Gastrocnemius medialis (tissue), 4 donors: Measurements from ENCODE around the gene TMEM126A. TPM values are rescaled to one million over a fixed set of nuclear protein-coding genes. Genes with fewer than 3 reads are reported as not detected.
A peak's percentile ranks its signal among the peaks of the same experiment; 100 is the strongest.
"Not testable (repeated sequence)": the region's sequence is repeated elsewhere in the genome, so short reads cannot be mapped to it uniquely, and the experiment has no call there.

Experiments used
- ATAC-seq, 2 donors: fragments of 150-250 bp; one replicate each; pipeline ENCODE4 v1.9.1; 2016
- DNase-seq, 2 donors: peaks; one replicate each; pipeline ENCODE4 v3.0.0-alpha.2; 2019
- H3K27ac ChIP-seq, 4 donors: fragments of 200-600 bp; sonication (generic); 1 replicate in 1 of 4; 2 replicates in 3 of 4; pipeline ENCODE4 v1.5.1; 2016 to 2018; ENCODE audit warnings: mild to moderate bottlenecking in 2 of 4, moderate library complexity in 1 of 4
- H3K27me3 ChIP-seq, 3 donors: fragments of 200-600 bp; sonication (generic) in 2 of 3; 1 replicate in 1 of 3; 2 replicates in 2 of 3; pipeline versions ENCODE4 v1.5.1 to v1.6.0; 2016 to 2019; ENCODE audit warnings: mild to moderate bottlenecking in 1 of 3, moderate library complexity in 1 of 3
- H3K36me3 ChIP-seq, 2 donors: fragments of 200-600 bp; sonication (generic) in 1 of 2; one replicate each; pipeline ENCODE4 v1.5.1; 2017 to 2018
- H3K4me1 ChIP-seq, 2 donors: fragments of 200-600 bp; sonication (generic) in 1 of 2; one replicate each; pipeline ENCODE4 v1.5.1; 2016 to 2017; ENCODE audit warnings: mild to moderate bottlenecking in 2 of 2
- H3K4me3 ChIP-seq, 4 donors: fragments of 200-600 bp; sonication (generic) in 3 of 4; 1 replicate in 1 of 4; 2 replicates in 3 of 4; pipeline ENCODE4 v1.5.1; 2016 to 2019; ENCODE audit warnings: mild to moderate bottlenecking in 2 of 4
- H3K9me3 ChIP-seq, 3 donors: fragments of 200-600 bp; sonication (generic) in 2 of 3; 1 replicate in 1 of 3; 2 replicates in 2 of 3; pipeline ENCODE4 v1.5.1; 2016 to 2019
- POLR2A ChIP-seq, 2 donors: fragments of 450-650 bp; IDR thresholded peaks; one replicate each; pipeline ENCODE4 v1.6.1; 2017; ENCODE audit warnings: antibody characterized with exemption in 2 of 2, mild to moderate bottlenecking in 2 of 2, moderate library complexity in 2 of 2
- in situ Hi-C, 4 donors: fragments of 200-750 bp; cut with MboI; loops; one replicate each; pipeline versions ENCODE4 v1.15.0 to v1.8.0; 2017; ENCODE audit warnings: low sequenced_read_pairs in 4 of 4
- intact Hi-C: fragments of 100-400 bp; cut with DNase I; formaldehyde crosslinking; loops from one replicate; pipeline ENCODE4 v1.15.1; 2023; ENCODE audit warnings: low total_unique reads
- total RNA-seq, 4 donors: library from RNA; depleted of rRNA; stranded (reverse); fragments of >200 nt; gene quantifications; one replicate each; pipeline versions ENCODE4 v1.1.0 to v1.2.3, GENCODE V29; 2016
- TF ChIP-seq, protein P1 (sequence below), 5 experiments: fragments of 450-650 bp in 3 of 5; fragments of 200-600 bp in 2 of 5; sonication (generic) in 2 of 5; IDR thresholded peaks in 4 of 5; conservative IDR thresholded peaks in 1 of 5; 1 replicate in 4 of 5; 2 replicates in 1 of 5; pipeline ENCODE4 v1.5.1; 2016 to 2019; ENCODE audit warnings: antibody characterized with exemption in 5 of 5, mild to moderate bottlenecking in 3 of 5, moderate library complexity in 3 of 5

The TMEM126A gene
- total RNA-seq, 4 donors from 2014 or later, result 23.9 to 46.8 (median 35.3) TPM

- in situ Hi-C loops (loop anchor here in 1 of 4 donors (25.0 kb wide), 1 partner anchor 415 kb away; the partner anchor contains the start of gene PICALM), intact Hi-C loops (loop anchor here (1.0 to 5.0 kb wide), 2 partner anchors 18 to 600 kb away; no protein-coding TSS in a partner anchor)
- Histone ChIP-seq H3K27me3 (no peaks in the 10 kb centered on the region), H3K4me1 (peaks cover 14 to 19% of the 10 kb centered on the region in 2 donors), H3K9me3 (no peaks in the 10 kb centered on the region), H3K27ac (peak overlapping the region; percentile 80 to 89 (median 88)), H3K36me3 (no peaks in the 10 kb centered on the region), H3K4me3 (peak overlapping the region; percentile 65 to 80 (median 72))
- TF ChIP-seq, protein P1, sequence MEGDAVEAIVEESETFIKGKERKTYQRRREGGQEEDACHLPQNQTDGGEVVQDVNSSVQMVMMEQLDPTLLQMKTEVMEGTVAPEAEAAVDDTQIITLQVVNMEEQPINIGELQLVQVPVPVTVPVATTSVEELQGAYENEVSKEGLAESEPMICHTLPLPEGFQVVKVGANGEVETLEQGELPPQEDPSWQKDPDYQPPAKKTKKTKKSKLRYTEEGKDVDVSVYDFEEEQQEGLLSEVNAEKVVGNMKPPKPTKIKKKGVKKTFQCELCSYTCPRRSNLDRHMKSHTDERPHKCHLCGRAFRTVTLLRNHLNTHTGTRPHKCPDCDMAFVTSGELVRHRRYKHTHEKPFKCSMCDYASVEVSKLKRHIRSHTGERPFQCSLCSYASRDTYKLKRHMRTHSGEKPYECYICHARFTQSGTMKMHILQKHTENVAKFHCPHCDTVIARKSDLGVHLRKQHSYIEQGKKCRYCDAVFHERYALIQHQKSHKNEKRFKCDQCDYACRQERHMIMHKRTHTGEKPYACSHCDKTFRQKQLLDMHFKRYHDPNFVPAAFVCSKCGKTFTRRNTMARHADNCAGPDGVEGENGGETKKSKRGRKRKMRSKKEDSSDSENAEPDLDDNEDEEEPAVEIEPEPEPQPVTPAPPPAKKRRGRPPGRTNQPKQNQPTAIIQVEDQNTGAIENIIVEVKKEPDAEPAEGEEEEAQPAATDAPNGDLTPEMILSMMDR (IDR thresholded peaks at IDR 0.05 in 4 of 5, conservative IDR thresholded peaks at IDR 0.05 in 1 of 5), result no peak
- TF ChIP-seq POLR2A (IDR thresholded peaks at IDR 0.05), result no peak
- ATAC-seq (peak in 1 of 2 donors; percentile 11), DNase-seq (no peak)
These were observed 689 bp upstream of the TMEM126A start for GRCh38 chr11:85647078-85647477.

GRCh38 chr11:85651118-85651517, 3.4 kb downstream of the TMEM126A start:
- in situ Hi-C loops (loop anchor here in 1 of 4 donors (25.0 kb wide), 1 partner anchor 386 kb away; no protein-coding TSS in a partner anchor), intact Hi-C loops (no loop called here)
- ATAC-seq (no peak), DNase-seq (no peak)
- TF ChIP-seq POLR2A (IDR thresholded peaks at IDR 0.05), result no peak
- TF ChIP-seq, protein P1 (IDR thresholded peaks at IDR 0.05 in 4 of 5, conservative IDR thresholded peaks at IDR 0.05 in 1 of 5), result no peak
- no peak overlapping the region for H3K4me3 ChIP-seq
- H3K27me3 ChIP-seq, result no peaks in the 10 kb centered on the region
- H3K36me3 ChIP-seq, result peaks cover 0 to 7% of the 10 kb centered on the region in 2 donors
- H3K9me3 ChIP-seq, result no peaks in the 10 kb centered on the region
- H3K27ac ChIP-seq, result no peak overlapping the region
- peaks cover 10 to 22% of the 10 kb centered on the region in 2 donors for H3K4me1 ChIP-seq

- TF ChIP-seq, protein P1 (IDR thresholded peaks at IDR 0.05 in 4 of 5, conservative IDR thresholded peaks at IDR 0.05 in 1 of 5), result no peak
- no peak for TF ChIP-seq POLR2A (IDR thresholded peaks at IDR 0.05)
- peaks cover 11 to 24% of the 10 kb centered on the region in 2 donors for H3K4me1 ChIP-seq
- in situ Hi-C loops, result loop anchor here in 1 of 4 donors (25.0 kb wide), 1 partner anchor 384 kb away; no protein-coding TSS in a partner anchor
- intact Hi-C loops, result no loop called here
- H3K27me3 ChIP-seq, result no peaks in the 10 kb centered on the region
- no peaks in the 10 kb centered on the region for H3K9me3 ChIP-seq
- no peak overlapping the region for H3K27ac ChIP-seq
- DNase-seq, result no peak
- no peak for ATAC-seq
- H3K4me3 ChIP-seq, result no peak overlapping the region
- H3K36me3 ChIP-seq, result peaks cover 0 to 24% of the 10 kb centered on the region in 2 donors
These were observed 5.2 kb downstream of the TMEM126A start for GRCh38 chr11:85652786-85653447.

DNA sequence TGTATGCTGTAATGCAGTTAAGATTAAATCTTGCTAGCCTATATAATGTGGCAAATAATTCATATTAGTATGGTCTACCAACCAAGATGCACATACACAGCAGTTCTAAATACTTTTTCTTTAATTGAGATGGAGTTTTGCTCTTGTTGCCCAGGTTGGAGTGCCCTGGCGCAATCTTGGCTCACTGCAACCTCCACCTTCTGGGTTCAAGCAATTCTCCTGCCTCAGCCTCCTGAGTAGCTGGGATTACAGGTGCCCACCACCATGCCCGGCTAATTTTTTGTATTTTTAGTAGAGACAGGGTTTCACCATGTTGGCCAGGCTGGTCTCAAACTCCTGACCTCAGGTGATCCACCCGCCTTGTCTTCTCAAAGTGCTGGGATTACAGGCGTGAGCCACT, 6.6 kb downstream of the TMEM126A start:
- H3K4me3 ChIP-seq, H3K9me3 ChIP-seq, ATAC-seq, H3K27me3 ChIP-seq, DNase-seq, intact Hi-C loops, H3K27ac ChIP-seq: not testable (repeated sequence)
- Histone ChIP-seq H3K36me3 (peaks cover 0 to 34% of the 10 kb centered on the region in 2 donors), H3K4me1 (peaks cover 25% of the 10 kb centered on the region in 2 donors)
- in situ Hi-C loops, result loop anchor here in 1 of 4 donors (25.0 kb wide), 1 partner anchor 383 kb away; no protein-coding TSS in a partner anchor

- Histone ChIP-seq H3K4me3 (no peak overlapping the region), H3K27me3 (no peaks in the 10 kb centered on the region), H3K36me3 (peaks cover 0 to 34% of the 10 kb centered on the region in 2 donors), H3K27ac (no peak overlapping the region), H3K9me3 (no peaks in the 10 kb centered on the region), H3K4me1 (peaks cover 48 to 50% of the 10 kb centered on the region in 2 donors)
- in situ Hi-C loops (loop anchor here in 1 of 4 donors (25.0 kb wide), 1 partner anchor 381 kb away; no protein-coding TSS in a partner anchor), intact Hi-C loops (no loop called here)
- TF ChIP-seq, protein P1 (IDR thresholded peaks at IDR 0.05 in 4 of 5, conservative IDR thresholded peaks at IDR 0.05 in 1 of 5), result no peak
- no peak for TF ChIP-seq POLR2A (IDR thresholded peaks at IDR 0.05)
- ATAC-seq, result no peak
- no peak for DNase-seq
These were observed 9.0 kb downstream of the TMEM126A start for GRCh38 chr11:85656777-85657176.
